ENCODE results near the gene FAM227B.

- no peak for TF ChIP-seq EZH2 (IDR thresholded peaks at IDR 0.05)
- TF ChIP-seq POLR2AphosphoS5 (IDR thresholded peaks at IDR 0.05; ENCODE audit: borderline replicate concordance, low read depth, low read length): no peak
- TF ChIP-seq FOXP2 (optimal IDR thresholded peaks at IDR 0.05; ENCODE audit: control extremely low read depth, extremely low read length, insufficient read depth): no peak
These were observed 147.6 kb downstream of the FAM227B start for GRCh38 chr15:49473031-49473430.

Data from SK-N-MC (cell line).